NCI-H2196 treated with DMSO at 0.1 percent for 48 hours (cell line): ENCODE measurements around the gene SSU72.
"Not testable (repeated sequence)": the region's sequence is repeated elsewhere in the genome, so short reads cannot be mapped to it uniquely, and the experiment has no call there.

Source experiments
- DNase-seq: peaks from one replicate; lab custom pipeline; 2025; ENCODE audit not compliant: unreplicated experiment; lab: John Stamatoyannopoulos, UW

Gene SSU72

GRCh38 chr1:1561801-1562470 lies 12.7 kb downstream of the SSU72 start:
- no peak for DNase-seq

GRCh38 chr1:1560178-1560577 lies 14.5 kb downstream of the SSU72 start:
- no peak for DNase-seq

GRCh38 chr1:1559066-1559465 lies 15.6 kb downstream of the SSU72 start:
- no peak for DNase-seq

GRCh38 chr1:1558591-1558990 lies 16.1 kb downstream of the SSU72 start:
- no peak for DNase-seq

- DNase-seq: not testable (repeated sequence)
These were observed 17.0 kb downstream of the SSU72 start for GRCh38 chr1:1557688-1558087.

- DNase-seq: not testable (repeated sequence)
These were observed 17.7 kb downstream of the SSU72 start for GRCh38 chr1:1556961-1557360.

- DNase-seq: no peak
These were observed 18.2 kb downstream of the SSU72 start for GRCh38 chr1:1556505-1556904.

GRCh38 chr1:1554926-1555915 lies 19.4 kb downstream of the SSU72 start:
- no peak for DNase-seq

GRCh38 chr1:1554550-1554925 lies 20.1 kb downstream of the SSU72 start:
- no peak for DNase-seq

- no peak for DNase-seq
These were observed 20.7 kb downstream of the SSU72 start for GRCh38 chr1:1553821-1554494.

- DNase-seq: no peak
These were observed 22.4 kb downstream of the SSU72 start for GRCh38 chr1:1552263-1552639.

GRCh38 chr1:1551524-1552262 lies 23.0 kb downstream of the SSU72 start:
- DNase-seq: no peak

- no peak for DNase-seq
These were observed 23.9 kb downstream of the SSU72 start for GRCh38 chr1:1550591-1551432.

GRCh38 chr1:1550087-1550486 lies 24.6 kb downstream of the SSU72 start:
- no peak for DNase-seq

GRCh38 chr1:1548591-1548990 lies 26.1 kb downstream of the SSU72 start:
- no peak for DNase-seq

- no peak for DNase-seq
These were observed 27.2 kb downstream of the SSU72 start for GRCh38 chr1:1547476-1547875.

- no peak for DNase-seq
These were observed 27.7 kb downstream of the SSU72 start for GRCh38 chr1:1547011-1547410.

GRCh38 chr1:1545946-1546737 lies 28.5 kb downstream of the SSU72 start:
- no peak for DNase-seq

GRCh38 chr1:1544544-1544943 lies 30.1 kb downstream of the SSU72 start:
- DNase-seq: no peak
